HG03520 (cell line): ENCODE results near the gene KDM4B.

Experiments
- ATAC-seq: cut with Tn5 transposase; IDR thresholded peaks from one replicate; pipeline ENCODE4 v1.9.1; 2021; ENCODE audit warnings: mild to moderate bottlenecking, moderate library complexity; ENCODE audit not compliant: unreplicated experiment

The KDM4B gene

DNA sequence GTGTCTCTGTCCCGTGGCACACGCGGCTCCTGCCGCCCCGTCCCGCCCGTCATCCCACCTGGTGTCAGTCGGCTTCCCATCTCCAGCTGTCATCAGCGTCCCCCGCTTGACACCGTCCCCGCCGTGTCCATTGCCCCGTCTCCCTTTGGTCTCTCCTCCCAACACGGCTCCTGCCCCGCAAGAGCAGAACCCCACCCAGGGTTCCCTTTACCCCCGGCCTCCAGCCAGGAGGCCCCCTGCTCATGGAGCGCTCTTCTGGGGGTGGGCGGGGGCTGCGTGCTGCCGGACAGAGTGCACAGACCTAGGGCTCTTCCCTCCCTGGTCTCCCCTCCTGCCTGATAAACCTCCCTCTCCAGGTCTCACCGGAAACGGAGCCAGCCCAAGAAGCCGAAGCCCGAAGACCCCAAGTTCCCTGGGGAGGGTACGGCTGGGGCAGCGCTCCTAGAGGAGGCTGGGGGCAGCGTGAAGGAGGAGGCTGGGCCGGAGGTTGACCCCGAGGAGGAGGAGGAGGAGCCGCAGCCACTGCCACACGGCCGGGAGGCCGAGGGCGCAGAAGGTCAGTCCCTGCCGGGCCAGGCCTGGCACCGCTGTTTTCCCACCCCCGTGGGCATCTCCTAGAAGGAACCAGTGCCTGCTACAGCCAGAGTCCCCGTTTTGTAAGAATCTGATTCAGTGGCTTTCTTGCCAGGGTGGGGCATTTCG, 150.5 kb downstream of the KDM4B start:
- ATAC-seq: no peak

DNA sequence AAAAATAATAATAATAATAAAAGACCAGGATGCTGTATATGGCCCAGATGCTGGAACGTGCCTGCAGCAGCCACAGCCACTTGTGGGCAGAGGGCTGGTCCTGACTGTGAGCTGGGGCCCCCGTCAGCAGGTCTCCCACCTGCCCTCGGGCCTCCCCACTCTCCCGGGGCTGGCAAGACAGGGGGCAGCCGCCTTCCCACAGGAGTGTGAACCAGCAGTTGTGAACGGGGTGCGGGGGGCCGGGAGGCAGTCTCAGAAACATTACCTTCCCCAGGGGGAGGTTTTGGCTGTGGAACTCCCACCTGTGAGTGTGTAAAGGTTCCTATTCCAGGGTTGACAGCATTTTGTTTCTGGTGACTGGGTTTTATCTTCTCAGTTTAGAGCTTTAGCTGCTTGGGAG, 151.4 kb downstream of the KDM4B start:
- ATAC-seq: no peak

DNA sequence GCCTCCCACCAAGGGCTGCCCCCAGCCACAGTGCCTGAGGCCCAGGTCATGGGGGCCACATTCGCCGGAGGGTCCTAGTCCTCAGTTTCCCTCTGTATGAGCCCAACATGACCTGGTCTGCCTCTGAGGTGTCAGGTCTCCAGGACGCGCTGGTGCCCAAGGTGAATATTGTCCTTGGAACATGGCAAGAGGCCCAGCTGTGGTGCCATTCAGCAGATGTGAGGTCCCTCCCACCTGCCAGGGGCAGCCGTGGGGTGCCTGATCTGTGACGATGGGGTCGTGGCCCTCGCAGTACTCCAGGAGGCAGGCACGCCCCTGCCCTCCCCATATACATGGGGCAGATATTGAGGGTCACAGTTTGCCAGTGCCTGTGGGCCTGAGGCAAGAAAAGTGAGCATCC, 151.9 kb downstream of the KDM4B start:
- no peak for ATAC-seq

DNA sequence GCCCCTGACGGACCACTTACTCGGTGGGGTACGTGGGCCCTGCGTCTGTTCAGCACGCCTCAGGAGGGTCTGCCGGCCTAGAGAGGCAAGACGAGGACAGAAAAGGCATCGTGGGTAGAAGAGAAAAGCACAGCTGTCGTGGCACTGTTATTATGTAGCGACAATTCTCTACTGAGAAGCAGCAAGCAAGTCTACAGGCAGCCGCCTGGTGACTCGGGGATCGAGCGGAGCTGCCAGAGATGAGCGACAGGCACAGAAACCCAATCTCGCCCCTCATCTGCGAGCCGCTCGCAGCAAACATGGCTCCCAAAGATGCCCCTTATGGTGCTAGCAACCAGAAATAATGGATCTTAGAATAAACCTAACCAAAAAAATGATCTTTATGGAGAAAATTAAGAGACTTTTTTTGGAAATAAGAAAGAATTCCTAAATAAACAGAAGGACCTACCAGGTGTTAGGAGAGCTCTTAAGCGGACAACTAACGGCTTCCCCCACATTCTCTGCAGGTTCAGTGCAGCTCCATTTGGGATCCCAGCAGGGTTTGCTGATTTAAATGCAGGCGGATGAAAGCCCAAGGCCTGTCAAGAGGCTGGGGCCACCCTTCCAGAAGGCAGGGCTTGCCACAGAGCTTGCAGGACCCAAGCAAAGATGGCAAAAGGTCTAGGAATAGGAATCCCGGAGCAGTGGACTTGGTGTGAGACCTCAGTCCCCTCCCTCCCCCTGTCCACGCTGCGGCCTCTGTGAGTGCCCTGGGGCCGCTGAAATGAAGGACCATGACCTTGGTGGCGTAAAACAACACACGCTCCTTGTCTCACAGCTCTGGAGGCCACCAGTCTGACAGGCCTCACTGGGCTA, 152.6 kb downstream of the KDM4B start:
- ATAC-seq: no peak

DNA sequence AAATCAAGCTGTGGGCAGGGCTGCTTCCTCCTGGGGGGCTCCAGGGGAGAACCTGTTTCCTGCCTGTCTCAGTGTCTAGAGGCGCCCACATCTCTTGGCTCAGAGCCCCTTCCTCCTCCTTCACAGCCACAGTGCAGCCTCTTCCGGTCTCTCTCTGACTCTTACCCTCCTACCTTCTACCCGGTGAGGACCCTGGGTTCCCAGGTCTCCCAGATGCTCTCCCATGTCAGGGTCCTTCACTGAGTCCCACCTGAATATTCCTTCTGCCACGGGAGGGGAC, 153.1 kb downstream of the KDM4B start:
- ATAC-seq: no peak

DNA sequence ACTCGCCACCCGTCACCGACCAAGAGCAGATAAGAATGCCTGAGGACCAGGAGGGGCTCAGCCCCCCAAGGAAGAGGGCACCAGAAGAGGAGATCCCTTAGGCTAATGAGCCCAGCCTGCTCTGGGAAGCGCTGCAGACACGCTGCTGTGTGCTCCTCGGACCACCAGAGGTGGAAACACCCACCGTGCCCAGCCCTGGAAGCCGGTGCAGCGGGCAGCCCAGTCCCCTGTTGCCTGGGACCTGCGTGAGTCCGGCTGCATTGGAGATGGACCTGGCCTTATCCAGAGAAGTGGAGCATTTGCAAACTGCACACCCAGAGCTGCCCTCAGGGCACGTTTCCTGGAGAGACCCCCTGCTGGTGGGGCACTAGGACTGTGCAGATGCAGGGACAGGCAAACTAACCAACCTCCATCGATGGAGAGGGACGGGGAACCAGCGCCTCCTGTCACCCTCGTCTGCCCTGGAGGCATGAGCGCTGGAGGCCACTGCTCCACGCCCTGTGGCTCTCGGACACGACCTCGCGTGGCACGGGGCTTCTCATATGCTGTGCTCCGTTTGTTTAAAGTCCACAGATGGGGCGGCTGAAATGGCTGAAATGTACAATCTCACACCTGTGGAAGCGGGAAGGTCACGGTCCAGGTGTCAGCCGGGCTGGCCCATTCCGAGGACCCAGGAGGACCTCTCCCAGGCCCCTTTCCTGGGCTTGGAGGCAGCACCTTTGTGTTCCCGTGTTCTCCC, 153.9 kb downstream of the KDM4B start:
- ATAC-seq: no peak

DNA sequence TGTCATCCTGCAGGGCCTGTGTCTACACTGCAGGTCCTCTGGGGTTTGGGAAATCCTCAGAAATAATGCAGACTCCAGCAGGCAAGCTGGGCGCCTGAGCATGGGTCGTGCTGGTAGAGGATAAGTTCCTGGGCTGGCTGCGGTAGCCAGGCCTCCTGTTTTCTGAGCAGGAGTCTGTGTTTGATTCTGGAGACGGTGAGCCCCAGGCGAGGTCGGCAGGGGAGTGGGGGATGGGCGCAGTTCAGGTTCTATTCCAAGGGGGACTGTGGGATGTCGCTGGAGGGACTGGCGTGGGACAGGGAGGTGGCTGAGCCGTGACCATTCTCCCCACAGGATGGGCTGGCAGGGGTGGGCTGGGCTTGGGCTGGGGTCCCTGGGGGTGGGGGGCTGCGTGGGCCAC, 154.7 kb downstream of the KDM4B start:
- ATAC-seq: no peak

DNA sequence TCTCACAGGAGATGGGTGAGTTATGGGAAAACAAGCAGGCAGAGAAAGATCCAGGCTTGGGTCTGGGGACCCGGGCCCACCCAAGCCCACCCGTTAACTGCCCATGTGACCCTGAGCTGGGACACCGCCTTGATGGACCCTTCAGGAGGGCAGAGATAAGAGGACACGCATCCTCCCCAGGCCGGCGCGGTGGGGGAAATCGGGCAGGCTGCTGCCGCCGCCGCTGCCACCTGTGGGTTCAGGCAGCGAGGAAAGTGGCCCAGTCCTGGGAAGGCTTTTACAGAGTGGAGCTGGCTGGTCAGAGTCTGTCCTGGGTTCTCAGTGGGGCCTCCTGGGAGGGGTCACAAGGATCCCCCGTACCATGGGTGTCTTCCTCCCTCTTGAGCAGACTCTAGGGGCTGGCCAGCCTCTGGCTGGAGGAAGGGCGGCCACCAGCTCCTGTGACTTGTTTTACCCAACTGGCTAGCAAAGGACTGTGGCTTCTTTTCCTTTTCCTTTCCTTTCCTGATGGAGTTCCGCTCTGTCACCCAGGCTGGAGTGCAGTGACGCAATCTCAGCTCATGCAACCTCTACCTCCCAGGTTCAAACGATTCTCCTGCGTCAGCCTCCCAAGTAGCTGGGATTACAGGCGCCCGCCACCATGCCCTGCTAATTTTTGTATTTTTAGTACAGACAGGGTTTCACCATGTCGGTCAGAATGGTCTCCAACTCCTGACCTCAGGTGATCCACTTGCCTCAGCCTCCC, 155.4 kb downstream of the KDM4B start:
- no peak for ATAC-seq

DNA sequence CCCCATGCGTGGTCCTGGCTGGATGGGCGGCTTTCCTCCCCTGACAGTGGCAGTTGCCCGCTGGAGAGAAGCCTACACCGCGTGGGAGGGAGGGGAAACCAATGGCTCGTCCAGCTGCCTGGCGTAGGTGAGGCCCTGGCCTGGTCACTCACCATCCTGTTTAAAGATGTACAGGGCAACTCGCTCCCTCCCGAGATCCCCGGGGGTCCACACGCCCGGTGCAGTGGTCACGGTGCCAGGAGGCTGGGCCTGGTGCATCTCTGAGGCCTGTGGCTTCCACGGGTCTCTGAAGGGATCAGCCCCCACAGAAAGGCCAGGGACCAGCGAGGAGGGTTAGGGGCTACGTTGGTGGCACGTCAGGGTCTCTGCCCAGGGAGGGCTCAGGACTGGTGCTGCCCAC, 156.5 kb downstream of the KDM4B start:
- ATAC-seq: no peak

DNA sequence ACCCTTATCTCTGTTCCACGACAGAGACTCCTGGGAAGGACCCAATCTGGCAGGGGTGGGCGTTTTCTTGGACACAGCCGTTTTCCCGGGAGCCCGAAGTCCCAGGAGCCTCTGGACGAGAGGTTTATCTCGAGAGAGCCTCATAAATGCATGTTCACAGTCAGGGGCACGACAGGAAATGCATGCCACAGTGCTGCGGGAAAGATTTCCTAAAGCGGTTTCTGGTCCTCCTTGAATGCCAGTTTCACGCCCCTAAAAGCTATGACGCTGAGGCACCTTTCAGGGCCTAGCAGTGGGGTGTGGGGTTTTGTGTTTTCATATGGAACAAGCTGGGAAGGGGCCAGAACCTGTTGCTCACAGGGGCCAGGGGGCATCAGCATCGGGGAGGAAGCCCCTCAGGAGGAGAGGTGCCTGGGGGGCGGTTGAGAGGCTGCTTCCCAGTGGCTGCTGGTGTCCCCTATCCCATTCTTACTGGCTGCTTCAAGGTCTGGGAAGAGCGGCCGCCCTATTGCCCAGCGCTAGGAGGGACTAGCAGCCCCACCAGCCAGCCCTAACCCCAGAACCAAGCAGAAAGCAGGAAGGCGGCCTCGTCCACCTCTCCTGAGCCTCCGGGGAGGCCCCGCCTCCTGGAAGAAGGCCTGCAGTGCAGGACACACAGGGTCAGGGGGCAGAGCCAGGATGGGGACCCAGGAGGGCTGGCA, 157.0 kb downstream of the KDM4B start:
- ATAC-seq: no peak

DNA sequence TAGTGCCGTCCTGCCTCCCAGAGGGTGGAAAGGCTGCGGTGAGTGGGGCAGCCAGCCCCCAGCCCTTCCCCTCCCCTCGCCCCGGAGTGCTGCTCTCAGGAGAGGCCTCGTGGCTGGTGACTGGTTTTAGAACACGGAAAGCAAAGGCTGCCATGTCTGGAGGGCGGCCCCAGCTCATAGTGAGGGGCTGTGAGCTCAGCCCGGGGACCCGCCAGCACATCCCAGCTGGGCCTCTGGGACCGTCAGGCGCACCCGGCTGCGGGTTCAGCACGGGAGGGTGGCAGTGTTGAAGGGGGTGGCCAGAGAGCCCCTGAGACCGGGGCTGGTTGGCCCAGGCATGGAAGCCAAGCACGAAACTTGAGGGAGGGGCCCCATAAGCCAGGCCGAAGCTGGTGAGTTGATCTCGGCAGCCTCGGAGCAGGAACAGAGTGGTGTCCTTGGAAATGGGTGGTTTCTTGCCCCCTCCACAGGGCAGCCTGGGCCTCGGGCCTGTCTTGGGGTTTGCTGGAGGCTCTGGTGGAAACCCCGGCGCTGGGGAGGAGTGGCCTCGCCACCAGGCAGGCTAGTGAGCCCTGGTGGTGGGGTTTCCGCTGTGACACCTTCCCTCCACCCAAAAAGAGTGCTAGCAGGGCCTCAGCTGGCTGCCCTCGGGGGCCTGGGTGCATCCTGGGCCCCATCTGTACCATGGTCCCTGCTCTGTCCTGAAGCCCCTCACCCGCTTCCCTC, 157.7 kb downstream of the KDM4B start:
- ATAC-seq: no peak

DNA sequence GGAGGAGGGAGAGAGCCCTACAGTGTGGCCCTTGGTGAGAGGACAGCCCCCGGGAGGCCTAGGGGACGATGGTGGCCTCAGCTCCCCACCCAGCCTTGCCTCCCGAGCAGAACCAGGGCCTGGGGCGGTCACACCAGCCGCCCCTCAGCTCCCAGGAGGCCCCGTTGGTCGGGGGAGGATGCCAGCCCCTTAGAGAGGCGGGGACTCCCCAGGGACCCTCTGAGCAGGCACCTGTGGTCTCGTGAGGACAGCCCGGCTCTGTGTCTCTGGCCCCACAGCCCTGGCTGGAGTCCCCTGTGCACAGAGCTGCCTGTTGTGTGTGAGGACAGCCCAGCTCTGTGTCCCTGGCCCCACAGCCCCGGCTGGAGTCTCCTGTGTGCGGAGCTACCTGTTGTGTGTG, 158.8 kb downstream of the KDM4B start:
- ATAC-seq: no peak

DNA sequence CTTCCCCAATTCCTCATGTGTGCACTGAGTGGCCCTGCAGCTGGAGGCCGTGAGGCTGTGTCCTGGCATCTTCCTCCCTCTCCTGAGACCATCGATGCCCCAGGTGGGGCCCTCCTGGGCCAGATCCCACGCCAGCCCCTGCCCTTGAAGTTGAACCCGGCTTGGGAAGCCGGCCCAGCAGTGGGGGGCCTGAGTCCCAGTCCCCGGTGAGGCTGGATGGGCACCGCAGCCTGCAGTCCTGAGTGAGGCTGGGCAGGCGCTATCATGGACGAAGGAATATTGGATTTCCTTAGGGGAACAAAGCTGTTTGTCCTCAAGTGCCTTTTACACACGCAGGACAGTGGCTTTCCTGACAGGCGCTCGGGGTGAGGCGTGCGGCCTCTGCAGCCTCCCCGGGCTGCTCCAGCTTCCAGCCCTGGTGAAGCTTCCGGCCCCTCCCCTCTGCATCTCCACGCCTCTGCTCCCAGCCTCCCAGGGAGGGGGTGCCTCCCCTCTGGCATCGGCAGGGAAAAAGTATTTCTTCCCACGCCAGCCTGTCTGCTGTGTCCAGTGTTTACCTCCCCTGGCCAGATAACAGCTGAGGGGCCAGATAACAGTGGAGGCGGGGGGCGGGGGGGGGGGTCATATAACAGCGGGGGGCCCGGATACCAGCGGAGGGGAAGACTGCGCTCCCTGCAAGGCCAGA, 159.5 kb downstream of the KDM4B start:
- no peak for ATAC-seq

DNA sequence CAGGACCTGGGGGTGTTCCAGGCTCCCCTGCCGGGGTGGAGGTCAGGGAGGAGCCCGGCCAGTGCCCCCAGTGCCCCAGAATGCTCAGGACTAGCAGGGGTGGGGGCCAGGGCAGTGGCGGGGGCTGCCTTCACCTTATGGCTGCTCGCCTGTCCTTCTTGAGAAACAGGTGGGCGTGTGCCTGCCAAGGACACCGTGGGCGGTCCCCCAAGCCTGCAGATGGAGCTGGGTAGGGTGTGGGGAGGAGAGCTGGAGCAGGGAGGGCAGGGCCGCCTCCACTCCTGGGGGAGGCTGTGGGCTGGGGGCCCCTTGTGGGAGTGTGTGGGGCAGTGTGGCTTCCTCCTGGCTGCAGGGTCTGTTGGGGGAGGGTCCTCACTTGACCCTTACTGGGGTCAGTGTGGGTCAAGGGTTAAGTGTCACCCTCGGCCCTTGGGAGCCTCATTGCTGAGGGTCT, 160.1 kb downstream of the KDM4B start:
- no peak for ATAC-seq

DNA sequence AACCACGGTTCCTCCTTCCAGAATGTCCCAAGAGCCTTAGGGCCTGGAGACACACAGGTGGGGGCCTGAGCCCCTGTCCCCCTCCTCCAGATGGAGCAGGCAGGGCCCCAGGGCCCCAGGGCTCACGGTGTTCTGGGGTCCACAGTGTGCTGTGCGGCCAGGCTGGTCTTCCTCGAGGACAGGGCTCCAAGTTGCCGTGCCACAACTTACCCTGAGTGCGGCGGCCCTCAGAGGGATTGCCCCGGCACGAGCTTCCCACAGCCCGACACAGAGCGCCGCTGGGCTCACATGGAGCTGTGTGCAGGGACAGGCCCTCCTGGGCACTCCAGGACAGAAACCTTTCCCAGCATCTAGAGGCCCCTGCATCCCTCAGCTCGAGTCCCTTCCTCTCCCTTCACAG, 160.8 kb downstream of the KDM4B start:
- ATAC-seq: no peak

DNA sequence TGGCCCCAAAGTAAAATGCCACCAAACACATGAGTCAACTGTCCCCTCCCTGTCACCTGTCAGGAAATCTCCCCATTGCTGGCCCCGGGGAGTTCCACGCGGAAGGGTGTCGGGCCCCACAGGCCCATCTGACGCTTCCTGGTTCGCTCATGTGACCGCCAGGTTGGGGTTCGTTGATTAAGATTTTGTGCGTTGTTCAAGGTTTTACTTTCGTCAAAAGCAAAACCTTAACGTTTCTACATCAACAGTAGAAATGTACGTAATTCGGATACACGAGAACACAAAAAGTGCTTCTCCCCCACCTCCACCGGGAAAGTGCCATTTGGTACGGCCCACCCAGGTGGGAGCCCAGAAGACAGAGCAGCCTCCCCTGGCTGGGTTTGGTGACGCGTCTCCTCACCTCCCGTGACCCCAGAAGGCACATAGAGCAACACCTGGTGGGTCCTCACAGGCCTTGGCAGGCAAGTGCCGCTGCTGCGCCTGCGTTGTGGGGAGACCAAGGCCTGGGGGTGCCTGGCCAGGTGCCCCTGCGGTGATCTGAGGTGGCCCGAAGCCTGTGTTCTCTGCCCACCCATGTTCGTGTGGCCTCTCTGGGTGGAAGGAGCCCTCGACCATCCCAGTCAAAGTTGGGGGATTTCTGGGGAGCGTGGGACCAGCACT, 161.6 kb downstream of the KDM4B start:
- peak; percentile 46 for ATAC-seq

DNA sequence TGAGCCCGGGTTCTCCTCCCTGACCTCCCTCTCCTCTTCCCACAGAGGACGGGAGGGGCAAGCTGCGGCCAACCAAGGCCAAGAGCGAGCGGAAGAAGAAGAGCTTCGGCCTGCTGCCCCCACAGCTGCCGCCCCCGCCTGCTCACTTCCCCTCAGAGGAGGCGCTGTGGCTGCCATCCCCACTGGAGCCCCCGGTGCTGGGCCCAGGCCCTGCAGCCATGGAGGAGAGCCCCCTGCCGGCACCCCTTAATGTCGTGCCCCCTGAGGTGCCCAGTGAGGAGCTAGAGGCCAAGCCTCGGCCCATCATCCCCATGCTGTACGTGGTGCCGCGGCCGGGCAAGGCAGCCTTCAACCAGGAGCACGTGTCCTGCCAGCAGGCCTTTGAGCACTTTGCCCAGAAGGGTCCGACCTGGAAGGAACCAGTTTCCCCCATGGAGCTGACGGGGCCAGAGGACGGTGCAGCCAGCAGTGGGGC, 162.2 kb downstream of the KDM4B start:
- ATAC-seq: peak; percentile 45

DNA sequence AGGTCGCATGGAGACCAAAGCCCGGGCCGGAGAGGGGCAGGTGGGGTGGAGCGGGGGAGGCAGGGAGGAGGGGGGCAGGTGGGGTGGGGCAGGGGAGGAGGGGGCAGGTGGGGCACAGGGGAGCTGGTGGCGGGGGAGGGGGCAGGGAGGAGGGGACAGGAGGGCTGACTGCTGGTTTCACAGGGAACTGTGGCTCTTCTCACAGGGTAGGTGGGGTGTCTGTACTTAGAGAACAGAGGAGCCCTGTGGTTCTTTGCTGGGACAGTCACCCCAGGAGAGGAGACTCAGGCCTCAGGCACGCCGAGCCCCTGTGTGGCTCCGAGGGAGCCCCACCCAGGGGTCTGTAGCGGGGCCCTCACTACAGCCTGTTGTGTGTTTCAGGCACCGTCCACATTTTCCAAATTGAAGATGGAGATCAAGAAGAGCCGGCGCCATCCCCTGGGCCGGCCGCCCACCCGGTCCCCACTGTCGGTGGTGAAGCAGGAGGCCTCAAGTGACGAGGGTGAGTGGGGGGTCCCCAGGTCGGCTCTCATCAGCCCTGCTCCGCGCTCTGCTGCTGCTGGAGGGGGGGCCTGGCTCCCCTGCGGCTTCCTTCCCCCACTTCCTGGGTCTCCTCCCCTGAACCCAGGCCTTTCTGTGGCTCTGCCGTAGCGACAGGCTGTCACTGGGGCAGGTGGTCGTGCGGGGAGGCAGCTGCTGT, 162.7 kb downstream of the KDM4B start:
- ATAC-seq: no peak
